Caki2 (cell line): ENCODE data around the gene SAFB. TPM values are rescaled to one million over a fixed set of nuclear protein-coding genes. Genes with fewer than 3 reads are reported as not detected.
A peak's percentile ranks its signal among the peaks of the same experiment; 100 is the strongest.

ENCODE experiments used
- DNase-seq: peaks from one replicate; pipeline ENCODE4 v3.0.0-alpha.2; 2015; ENCODE audit warnings: low read depth
- in situ Hi-C: cut with HindIII; loops from 2 replicates; pipeline ENCODE4 v1.10.0; 2016; ENCODE audit warnings: low sequenced_read_pairs, low pct_unique_long_range_greater_than_20kb, mixed read lengths
- total RNA-seq: library from RNA; depleted of rRNA; stranded (reverse); fragments of >200 nt; shearing (Covaris generic); gene quantifications from 2 replicates; pipeline ENCODE4 v1.2.3, GENCODE V29; 2014; ENCODE audit warnings: low replicate concordance; rRNA removed

Gene SAFB
- 35.5 and 54.0 TPM in 2 replicates for total RNA-seq

DNA sequence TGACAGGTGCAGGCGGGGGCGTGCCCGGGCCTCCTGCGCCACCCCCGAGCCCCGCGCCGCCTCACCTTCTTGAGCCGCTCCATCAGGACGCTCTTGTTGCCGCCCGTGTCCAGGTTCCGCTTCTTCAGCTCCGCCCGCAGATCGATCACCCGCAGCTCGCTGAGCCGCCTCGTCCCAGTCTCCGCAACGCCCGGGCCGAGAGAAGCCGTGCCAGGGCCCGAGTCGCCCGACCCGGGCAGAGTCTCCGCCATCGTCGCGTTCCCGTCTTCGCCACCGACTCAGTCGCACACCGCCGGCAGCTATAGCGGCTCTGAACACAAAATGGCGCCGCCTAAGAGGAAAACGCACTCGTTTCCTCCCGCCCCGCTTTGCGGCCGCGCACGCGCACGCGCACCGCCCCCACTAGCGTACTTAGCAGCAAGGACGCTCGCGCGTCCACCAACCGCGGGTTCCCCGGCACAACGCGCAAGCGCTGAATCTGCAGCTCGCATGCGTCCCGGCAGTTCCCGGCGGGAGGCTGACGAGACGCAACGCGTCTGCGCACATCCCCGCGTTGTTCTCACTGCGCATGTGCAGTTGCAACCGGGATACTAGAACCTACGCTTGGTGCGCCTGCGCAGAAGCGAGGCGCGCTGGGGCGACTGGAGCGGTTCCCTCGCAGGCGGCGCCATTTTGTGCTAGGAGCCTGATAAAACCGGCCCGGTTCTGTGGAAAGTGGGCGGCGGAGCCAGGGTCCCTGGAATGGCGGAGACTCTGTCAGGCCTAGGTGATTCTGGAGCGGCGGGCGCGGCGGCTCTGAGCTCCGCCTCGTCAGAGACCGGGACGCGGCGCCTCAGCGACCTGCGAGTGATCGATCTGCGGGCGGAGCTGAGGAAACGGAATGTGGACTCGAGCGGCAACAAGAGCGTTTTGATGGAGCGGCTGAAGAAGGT, at the start of gene SAFB, which contains the start of gene SAFB2:
SAFB (plus strand) TSS at position 619 of the 932 bp plus-strand sequence; CDS start at position 742, 123 bp downstream.
SAFB2 (minus strand) TSS at position 312 of the 932 bp plus-strand sequence; CDS start at position 251, 61 bp downstream.
- in situ Hi-C loops = no loop called here
- DNase-seq = peak; percentile 98

DNA sequence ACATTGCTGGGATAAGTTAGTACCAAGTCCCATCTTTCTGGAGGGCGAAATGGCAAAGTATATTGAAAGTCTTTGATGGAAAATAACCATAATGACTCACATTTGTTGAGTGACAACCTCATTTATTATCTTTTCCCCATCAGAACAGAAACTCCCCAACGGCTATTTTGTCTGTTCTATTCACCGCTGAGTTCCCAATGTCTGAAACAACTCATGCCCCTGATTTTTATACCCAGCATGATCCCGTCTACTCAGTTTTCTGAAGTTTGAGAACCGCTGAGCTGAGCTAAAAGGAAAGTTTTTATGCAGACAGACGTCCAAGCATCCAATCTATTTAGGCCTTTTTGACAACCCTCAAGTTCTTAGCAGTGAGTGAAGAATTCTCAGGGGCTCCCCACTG, 47.3 kb upstream of the SAFB start:
- no peak for DNase-seq
- in situ Hi-C loops = no loop called here

DNA sequence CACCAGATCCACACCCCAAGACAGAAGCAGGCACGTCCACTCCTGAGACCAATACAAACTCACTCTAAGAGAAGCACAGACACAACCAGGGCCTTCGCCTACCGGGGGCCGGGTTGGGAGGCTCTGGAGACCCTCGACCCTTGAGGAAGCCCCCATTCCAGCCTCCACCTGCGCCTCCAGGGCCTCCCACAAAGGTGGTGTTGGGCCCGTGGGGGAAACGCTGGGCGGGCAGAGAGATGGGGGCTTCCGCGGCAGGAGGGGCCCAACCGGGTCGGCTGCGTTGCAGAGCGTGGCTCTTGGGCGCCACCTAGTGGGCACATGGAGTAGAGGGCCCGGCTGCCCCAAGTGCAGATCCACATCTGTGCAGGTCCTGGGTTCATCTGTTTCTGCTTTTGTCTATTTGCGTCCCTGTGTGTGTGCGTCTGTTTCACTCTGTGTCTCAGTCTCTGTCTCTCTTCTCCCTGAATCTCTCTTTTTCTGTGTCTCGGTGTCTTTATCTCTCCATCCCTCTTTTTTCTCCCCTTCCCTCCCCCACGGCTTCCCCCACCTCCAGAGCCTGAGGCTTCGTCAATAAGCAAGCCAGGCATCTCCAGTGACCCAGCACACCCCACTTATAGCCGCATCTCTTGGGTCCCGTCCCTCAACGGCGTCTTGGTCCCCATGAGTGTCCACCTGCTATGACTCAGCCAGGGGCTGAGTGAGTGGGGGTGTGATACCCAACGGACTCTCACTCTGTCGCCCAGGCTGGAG, 44.6 kb upstream of the SAFB start:
- in situ Hi-C loops = no loop called here
- peak; percentile 21 for DNase-seq

- in situ Hi-C loops = no loop called here
- no peak for DNase-seq
These were observed 43.6 kb upstream of the SAFB start for GRCh38 chr19:5579286-5579685.

DNA sequence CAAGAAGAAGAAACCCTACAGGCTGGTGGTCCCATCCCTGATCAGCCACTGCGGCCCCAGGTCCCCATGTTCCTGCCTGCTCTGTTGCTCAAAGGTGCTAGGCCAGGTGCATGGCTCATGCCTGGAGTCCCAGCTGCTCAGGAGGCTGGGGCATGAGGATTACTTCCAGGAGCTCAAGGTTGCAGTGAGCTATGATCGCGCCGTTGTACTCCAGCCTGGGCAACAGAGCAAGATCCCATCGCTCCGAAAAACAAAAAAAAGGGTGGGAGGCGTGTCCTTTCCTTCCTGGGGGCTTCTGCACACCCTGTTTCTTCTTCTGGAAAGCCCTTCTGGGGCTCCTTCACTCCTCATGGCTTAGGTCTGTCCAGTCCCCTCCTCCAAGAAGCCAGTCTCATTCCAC, 43.2 kb upstream of the SAFB start:
- no peak for DNase-seq
- in situ Hi-C loops = no loop called here

DNA sequence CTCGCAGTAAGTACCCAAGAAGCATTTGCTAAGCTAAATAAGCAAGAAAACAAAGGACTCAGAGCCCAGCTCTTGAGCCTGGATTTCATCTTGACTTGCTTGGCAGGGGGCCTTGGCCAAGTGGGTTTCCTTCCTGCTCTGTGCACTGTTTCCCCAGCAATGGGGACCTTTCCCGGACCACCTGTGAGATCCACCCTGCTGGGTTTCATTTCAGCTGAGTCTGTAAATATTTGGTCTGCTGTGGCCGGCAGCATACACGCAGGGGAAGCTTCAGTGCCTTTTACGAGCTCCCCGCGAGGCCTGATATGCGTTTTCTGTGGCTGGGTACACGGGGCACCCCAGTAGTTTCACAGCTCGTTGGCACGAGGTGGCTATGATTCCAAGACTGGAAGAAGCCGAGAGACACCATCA, 42.7 kb upstream of the SAFB start:
- DNase-seq = no peak
- in situ Hi-C loops = no loop called here

- no peak for DNase-seq
- in situ Hi-C loops = no loop called here
These were observed 37.2 kb upstream of the SAFB start for GRCh38 chr19:5585461-5586299.

DNA sequence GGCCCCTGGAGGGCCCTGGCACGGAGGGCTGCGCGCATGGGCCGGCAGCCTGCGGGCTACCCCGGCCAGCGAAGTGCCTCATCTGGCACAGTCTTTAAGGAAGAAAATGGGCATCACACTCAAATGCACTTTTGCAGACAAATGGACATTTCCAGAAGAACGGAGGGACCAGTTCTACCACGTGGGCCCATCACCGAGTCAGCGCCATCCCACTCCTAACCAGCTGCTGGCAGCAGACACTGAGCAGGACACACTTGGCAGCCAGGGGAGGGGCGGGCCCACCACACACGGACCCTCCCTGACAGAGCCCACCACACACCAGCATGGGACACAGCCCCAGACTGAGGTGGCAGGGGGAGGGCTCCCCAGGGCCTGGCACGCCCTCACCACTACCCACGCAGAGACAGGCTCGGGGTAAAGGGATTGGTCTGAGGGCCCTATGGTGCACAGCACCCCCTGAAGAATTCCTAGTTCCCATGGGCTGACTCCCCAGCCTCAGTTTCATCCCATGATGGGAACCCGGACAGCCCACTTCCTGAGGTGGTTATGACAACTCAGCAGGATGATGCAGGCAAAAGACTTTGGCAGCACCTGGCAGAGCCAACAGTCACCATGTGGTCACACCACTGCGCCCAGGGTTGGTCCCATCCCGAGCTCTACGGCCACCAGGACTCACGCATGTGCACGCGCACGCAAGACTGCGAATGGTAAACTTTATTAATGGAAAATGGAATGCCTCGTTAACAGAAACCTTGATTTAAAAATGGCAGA, 36.4 kb upstream of the SAFB start:
- in situ Hi-C loops = no loop called here

DNA sequence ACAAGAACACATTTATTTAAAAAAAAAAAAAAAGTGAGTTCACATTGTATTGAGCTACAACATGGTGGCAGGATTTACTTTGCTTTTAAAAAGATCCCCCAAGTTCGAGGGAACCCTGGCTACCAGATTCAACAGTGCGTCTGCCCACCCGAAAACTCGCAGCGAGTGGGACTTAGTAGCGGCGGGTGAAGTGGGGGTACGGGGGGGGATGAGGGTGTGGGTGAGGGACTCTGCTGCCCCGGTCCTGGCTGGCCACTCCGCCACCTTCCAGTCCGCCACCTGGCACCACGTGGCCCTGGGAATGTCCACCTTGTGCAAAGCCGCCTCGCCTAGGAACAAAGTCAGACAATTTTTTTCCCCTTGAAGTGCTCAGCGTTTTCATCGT, 35.8 kb upstream of the SAFB start:
- in situ Hi-C loops = no loop called here

More for the DNA sequence above, 36.4 kb upstream of the SAFB start:
- no peak for DNase-seq

DNA sequence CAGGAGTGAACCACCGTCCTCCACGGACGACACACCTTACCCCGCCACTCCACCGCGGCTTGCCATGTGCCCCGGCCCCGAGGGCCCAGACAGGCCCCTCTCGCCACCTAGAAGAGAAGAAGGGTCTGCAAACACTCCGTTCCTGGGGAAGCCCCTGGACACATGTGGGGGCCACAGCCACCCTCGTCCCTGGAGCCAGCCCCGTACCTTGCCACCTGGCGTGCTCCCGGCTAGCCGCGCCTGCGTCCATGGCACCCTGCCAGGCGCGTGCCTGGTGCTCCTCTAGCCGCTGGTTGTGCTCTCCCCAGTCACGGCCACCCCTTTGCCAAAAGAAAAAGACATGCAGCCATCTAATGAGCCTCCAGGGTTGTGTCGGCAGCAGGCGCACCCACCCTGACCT, 35.2 kb upstream of the SAFB start:
- in situ Hi-C loops = no loop called here
- no peak for DNase-seq

More for the DNA sequence above, 35.8 kb upstream of the SAFB start:
- no peak for DNase-seq

- in situ Hi-C loops = no loop called here
- no peak for DNase-seq
These were observed 34.4 kb upstream of the SAFB start for GRCh38 chr19:5588441-5588840.

- in situ Hi-C loops = no loop called here
- no peak for DNase-seq
These were observed 33.8 kb upstream of the SAFB start for GRCh38 chr19:5588906-5589676.

DNA sequence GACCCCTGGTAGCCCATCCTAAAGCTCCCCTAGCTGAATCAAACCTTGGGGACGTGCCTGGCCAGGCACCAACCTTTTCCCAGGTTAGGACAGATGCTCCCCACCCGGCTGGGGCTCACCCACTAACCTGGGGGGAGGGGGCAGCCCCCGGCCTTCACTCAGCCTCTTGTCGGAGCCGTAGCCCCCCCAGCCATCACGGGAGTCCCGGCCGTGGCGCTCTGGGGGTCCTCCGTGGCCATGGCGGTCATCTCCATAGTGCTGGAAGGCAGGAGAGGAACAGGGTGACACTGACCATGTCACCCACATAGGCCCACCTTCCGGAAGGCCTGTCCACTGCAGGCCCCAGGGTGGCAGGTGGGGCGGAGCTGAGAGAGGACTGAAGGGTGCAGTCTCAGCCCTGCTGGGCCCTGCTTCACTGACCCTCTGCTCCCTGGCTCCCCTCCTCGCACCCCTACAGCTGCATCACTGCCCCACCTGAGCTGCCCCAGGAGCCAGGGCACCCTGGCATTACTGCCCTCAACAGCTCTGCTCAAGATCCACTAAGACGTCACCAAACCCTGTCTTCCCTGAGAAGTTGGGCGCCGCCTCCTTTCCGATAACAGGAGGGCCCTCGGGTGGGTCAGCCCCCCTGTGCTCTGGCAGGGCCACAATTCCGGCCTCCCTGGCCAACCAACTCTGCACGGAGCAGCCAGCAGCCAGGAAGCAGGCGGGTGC, 32.6 kb upstream of the SAFB start:
- in situ Hi-C loops = no loop called here
- no peak for DNase-seq

DNA sequence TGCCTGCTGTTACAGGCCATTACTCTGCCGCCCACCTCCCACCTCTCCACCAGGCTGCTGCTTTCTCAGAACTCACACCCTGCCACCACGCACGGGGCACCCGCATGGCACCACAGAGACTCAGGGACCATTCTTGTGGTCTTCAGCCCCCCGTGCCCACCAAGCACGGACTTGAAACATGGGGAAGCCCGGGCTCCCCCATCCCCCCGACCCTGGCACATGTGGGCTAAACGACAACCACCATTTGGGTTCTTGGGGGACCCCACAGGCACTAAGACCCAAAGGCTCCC, 32.1 kb upstream of the SAFB start:
- in situ Hi-C loops = no loop called here
- DNase-seq = no peak

DNA sequence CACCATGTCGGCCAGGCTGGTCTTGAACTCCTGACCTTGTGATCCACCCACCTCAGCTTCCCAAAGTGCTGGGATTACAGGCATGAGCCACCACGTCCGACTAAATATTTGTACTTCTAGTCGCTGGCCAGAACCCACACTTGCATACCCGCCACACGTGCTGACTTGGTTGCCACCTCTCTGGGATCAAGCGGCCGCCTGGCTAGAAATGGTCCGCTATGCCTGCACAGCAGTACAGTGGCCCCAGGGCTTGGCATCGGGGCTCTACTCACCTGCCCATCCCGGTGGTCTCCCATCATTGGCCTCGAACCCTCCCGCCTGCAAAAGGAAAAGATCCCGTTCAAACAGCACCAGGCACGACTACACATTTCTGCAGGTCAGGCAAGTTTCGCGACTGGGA, 31.4 kb upstream of the SAFB start:
- in situ Hi-C loops = no loop called here
- DNase-seq = no peak

DNA sequence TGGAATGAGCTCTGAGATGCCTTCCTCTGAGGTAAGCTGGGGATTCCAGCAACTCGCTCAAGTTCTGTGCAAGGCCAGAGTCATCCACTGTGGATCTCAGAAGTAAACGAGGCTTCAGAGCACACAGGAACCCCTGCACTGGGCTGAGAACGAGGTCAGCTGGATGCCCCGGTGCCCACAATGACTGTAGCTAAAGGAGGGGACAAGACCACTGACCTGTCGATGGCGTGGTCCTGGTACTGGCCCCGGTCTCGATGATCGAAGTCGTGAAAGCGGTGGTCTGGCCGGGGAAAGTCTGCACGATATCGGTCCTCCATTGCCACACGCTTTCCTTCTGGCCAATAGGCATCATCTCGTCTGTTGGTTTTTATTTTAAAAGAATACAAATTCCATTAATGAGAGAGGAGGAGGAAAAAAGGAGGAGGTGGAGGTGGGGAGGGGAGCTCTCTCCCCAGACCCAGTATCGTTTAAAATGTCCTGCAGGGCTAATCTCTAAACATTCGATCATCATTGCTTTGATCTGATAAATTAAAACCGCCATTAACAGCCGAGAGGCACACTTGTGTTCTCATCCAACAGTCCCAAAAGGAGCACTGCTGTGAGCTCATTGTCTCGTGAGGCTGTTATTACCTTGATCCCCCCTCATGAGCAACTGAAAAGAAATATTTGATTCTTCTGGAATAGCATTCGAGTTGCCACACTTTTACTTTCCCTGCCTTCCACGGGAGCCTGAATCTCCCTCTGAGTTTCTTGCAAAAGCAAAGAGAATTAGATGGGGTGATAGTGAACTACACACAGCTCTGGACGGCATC, 30.1 kb upstream of the SAFB start:
- no peak for DNase-seq
- in situ Hi-C loops = no loop called here
